MM.1S (cell line): ENCODE measurements around the gene PYGO1.
"Not testable (repeated sequence)": the region's sequence is repeated elsewhere in the genome, so short reads cannot be mapped to it uniquely, and the experiment has no call there.

Experiments
- DNase-seq: peaks from one replicate; pipeline ENCODE4 v3.0.0-alpha.2; 2015
- H2AFZ ChIP-seq: fragments of 300-600 bp; sonication (generic); 2 replicates; pipeline ENCODE4 v1.6.0; 2016; ENCODE audit warnings: antibody characterized with exemption, low read length
- H3F3A ChIP-seq: fragments of 300-600 bp; sonication (generic); 2 replicates; pipeline ENCODE4 v1.6.1; 2016; ENCODE audit warnings: mild to moderate bottlenecking, antibody characterized with exemption, low read length, moderate library complexity, mixed read lengths; ENCODE audit not compliant: insufficient read depth
- H3K27ac ChIP-seq: fragments of 300-600 bp; sonication (generic); 2 replicates; pipeline ENCODE4 v1.5.1; 2016; ENCODE audit warnings: mild to moderate bottlenecking, low read length
- H3K27me3 ChIP-seq: fragments of 300-600 bp; sonication (generic); replicated peaks from 2 replicates; pipeline ENCODE4 v1.6.0; 2016; ENCODE audit warnings: low read length; ENCODE audit not compliant: insufficient read depth
- H3K36me3 ChIP-seq: fragments of 300-600 bp; sonication (generic); replicated peaks from 2 replicates; pipeline ENCODE4 v1.6.1; 2016; ENCODE audit warnings: mild to moderate bottlenecking, low read length, mixed read lengths; ENCODE audit not compliant: insufficient read depth
- H3K4me1 ChIP-seq: fragments of 300-600 bp; sonication (generic); 2 replicates; pipeline ENCODE4 v1.6.1; 2016; ENCODE audit warnings: low read length, mixed read lengths
- H3K4me2 ChIP-seq: fragments of 300-600 bp; sonication (generic); 2 replicates; pipeline ENCODE4 v1.6.0; 2016; ENCODE audit warnings: low read depth, low read length
- H3K4me3 ChIP-seq: fragments of 300-600 bp; sonication (generic); 2 replicates; pipeline ENCODE4 v1.5.1; 2016; ENCODE audit warnings: low read length, mixed read lengths
- H3K79me2 ChIP-seq: fragments of 300-600 bp; sonication (generic); 2 replicates; pipeline ENCODE4 v1.6.1; 2016; ENCODE audit warnings: mixed run types, low read length, mixed read lengths
- H3K9ac ChIP-seq: fragments of 300-600 bp; sonication (generic); 2 replicates; pipeline ENCODE4 v1.6.1; 2016; ENCODE audit warnings: low read length, mixed read lengths
- H3K9me2 ChIP-seq: fragments of 300-600 bp; sonication (generic); replicated peaks from 2 replicates; pipeline ENCODE4 v1.6.1; 2016; ENCODE audit warnings: mild to moderate bottlenecking, low read length, mixed read lengths; ENCODE audit not compliant: insufficient read depth
- H3K9me3 ChIP-seq: fragments of 300-600 bp; sonication (generic); replicated peaks from 2 replicates; pipeline ENCODE4 v1.6.1; 2016; ENCODE audit warnings: mild to moderate bottlenecking, low read length, mixed read lengths; ENCODE audit not compliant: insufficient read depth
- H4K20me1 ChIP-seq: fragments of 300-600 bp; sonication (generic); 2 replicates; pipeline ENCODE4 v1.6.1; 2016; ENCODE audit warnings: mild to moderate bottlenecking, low read length, moderate library complexity, mixed read lengths; ENCODE audit not compliant: insufficient read depth
- EZH2 ChIP-seq: fragments of 300-600 bp; sonication (generic); optimal IDR thresholded peaks from 2 replicates; pipeline ENCODE3; 2017; ENCODE audit warnings: low read depth, mild to moderate bottlenecking, antibody characterized with exemption, low read length, mixed read lengths
- EZH2phosphoT487 ChIP-seq: fragments of 300-600 bp; sonication (generic); IDR thresholded peaks from 2 replicates; pipeline ENCODE4 v1.6.1; 2018; ENCODE audit warnings: antibody characterized with exemption, low read length
- TF ChIP-seq, protein P1 (sequence below): fragments of 300-600 bp; sonication (generic); IDR thresholded peaks from 2 replicates; pipeline ENCODE4 v1.5.1; 2016; ENCODE audit warnings: antibody characterized with exemption, low read length, mixed read lengths

The PYGO1 gene

DNA sequence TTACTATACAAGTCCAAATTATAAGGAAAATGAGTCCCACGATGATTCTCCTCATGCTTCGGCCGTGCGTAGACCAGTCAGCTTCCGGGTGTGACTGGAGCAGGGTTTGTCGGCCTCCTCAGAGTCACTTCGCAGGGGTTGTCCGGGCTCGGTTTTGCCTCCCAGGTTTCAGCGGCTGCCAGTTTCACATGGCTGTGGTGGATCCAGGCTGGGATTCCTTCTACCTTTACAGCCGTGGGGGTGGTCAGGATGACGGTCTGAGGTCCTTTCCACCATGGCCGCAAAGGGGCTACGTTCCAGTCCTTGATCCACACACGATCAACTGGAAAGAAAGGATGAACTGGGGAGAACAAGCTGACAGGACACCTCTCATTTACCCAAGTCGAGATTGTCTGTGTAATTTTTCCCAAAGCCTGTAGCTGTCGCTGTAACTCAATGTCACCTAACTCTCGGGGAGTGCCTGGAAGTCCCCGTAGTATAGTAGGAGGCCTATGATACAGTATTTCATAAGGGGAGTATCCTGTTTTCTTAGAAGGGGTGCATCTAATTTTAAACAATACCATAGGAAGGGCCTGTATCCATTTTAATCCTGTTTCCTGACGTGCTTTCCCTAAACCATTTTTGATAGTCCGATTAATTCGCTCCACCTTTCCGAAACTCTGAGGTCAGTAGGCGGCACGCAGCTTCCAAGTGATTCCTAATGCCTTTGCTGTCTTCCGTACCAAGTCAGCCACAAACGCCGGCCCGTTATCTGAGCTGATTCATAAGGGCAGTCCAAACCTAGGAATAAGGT, 74.3 kb downstream of the PYGO1 start:
- H3K9ac ChIP-seq, H3K9me3 ChIP-seq, H3K27me3 ChIP-seq, H3K4me2 ChIP-seq, H4K20me1 ChIP-seq, H3K4me3 ChIP-seq, H3K27ac ChIP-seq, H3K36me3 ChIP-seq, H3K9me2 ChIP-seq, H3F3A ChIP-seq, H2AFZ ChIP-seq, H3K79me2 ChIP-seq, H3K4me1 ChIP-seq: not testable (repeated sequence)
- peak; percentile 43 for DNase-seq
- TF ChIP-seq, protein P1, sequence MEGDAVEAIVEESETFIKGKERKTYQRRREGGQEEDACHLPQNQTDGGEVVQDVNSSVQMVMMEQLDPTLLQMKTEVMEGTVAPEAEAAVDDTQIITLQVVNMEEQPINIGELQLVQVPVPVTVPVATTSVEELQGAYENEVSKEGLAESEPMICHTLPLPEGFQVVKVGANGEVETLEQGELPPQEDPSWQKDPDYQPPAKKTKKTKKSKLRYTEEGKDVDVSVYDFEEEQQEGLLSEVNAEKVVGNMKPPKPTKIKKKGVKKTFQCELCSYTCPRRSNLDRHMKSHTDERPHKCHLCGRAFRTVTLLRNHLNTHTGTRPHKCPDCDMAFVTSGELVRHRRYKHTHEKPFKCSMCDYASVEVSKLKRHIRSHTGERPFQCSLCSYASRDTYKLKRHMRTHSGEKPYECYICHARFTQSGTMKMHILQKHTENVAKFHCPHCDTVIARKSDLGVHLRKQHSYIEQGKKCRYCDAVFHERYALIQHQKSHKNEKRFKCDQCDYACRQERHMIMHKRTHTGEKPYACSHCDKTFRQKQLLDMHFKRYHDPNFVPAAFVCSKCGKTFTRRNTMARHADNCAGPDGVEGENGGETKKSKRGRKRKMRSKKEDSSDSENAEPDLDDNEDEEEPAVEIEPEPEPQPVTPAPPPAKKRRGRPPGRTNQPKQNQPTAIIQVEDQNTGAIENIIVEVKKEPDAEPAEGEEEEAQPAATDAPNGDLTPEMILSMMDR, result peak; percentile 40

DNA sequence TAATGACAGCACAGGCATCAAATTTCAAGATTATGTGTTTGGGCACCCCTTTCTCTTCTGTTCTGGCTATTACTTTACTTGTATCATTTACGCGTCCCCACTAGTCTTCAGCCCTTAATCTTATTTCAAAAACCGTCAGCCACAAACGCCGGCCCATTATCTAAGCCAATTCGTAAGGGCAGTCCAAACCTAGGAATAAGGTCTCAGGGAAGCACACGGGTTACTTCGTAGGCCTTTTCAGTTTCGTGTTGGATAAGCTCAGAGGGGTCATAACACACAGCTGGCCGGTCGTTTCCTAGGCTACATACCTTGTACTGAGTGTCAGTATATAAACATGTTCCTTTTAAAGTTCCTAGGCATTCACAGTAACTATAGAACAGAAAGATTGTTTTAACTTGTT, 75.0 kb downstream of the PYGO1 start:
- H3K4me3 ChIP-seq, result no peak overlapping the region
- H3K9me3 ChIP-seq, result no peaks in the 10 kb centered on the region
- no peak overlapping the region for H3K9ac ChIP-seq
- H3K4me2 ChIP-seq, result no peak overlapping the region
- TF ChIP-seq EZH2phosphoT487, result no peak
- TF ChIP-seq, protein P1, result no peak
- no peak for TF ChIP-seq EZH2
- no peak for DNase-seq
- no peaks in the 10 kb centered on the region for H3F3A ChIP-seq
- no peaks in the 10 kb centered on the region for H4K20me1 ChIP-seq
- no peaks in the 10 kb centered on the region for H3K27me3 ChIP-seq
- no peaks in the 10 kb centered on the region for H3K36me3 ChIP-seq
- H3K4me1 ChIP-seq, result no peaks in the 10 kb centered on the region
- H3K79me2 ChIP-seq, result no peaks in the 10 kb centered on the region
- H2AFZ ChIP-seq, result no peak overlapping the region
- no peak overlapping the region for H3K27ac ChIP-seq
- no peaks in the 10 kb centered on the region for H3K9me2 ChIP-seq

DNA sequence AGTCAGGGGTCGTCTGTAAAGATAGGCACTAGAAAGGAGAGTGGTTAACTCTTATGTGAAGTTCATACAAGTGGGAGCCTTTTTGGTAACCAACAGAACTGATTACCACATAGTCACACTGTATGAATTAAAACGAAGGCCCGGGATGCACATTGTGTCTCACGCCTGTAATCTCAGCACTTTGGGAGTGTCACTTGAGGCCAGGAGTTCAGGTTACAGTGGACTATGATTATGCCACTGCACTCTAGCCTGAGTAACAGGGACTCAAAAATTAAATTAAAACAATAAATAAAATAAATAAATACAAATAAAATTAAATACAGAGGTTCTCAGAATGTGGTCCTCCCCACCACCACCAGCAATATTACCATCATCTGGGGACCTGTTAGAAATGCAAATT, 80.6 kb downstream of the PYGO1 start:
- H3K27me3 ChIP-seq, result no peaks in the 10 kb centered on the region
- TF ChIP-seq, protein P1, result no peak
- TF ChIP-seq EZH2phosphoT487 (no peak), EZH2 (no peak)
- no peak for DNase-seq
- H2AFZ ChIP-seq, result no peak overlapping the region
- H4K20me1 ChIP-seq, result no peaks in the 10 kb centered on the region
- no peak overlapping the region for H3K9ac ChIP-seq
- H3K27ac ChIP-seq, result no peak overlapping the region
- H3K36me3 ChIP-seq, result no peaks in the 10 kb centered on the region
- H3K4me2 ChIP-seq, result no peak overlapping the region
- H3K79me2 ChIP-seq, result no peaks in the 10 kb centered on the region
- H3K4me1 ChIP-seq, result no peaks in the 10 kb centered on the region
- no peaks in the 10 kb centered on the region for H3K9me2 ChIP-seq
- no peaks in the 10 kb centered on the region for H3K9me3 ChIP-seq
- no peak overlapping the region for H3K4me3 ChIP-seq
- H3F3A ChIP-seq, result no peaks in the 10 kb centered on the region

DNA sequence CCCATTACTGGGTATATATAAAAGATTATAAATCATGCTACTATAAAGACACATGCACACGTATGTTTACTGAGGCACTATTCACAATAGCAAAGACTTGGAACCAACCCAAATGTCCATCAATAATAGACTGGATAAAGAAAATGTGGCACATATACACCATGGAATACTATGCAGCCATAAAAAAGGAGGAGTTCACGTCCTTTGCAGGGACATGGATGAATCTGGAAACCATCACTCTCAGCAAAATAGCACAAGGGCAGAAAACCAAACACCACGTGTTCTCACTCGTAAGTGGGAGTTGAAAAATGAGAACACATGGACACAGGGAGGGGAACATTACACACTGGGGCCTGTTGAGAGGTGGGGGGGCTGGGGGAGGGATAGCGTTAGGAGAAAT, 82.7 kb downstream of the PYGO1 start:
- H4K20me1 ChIP-seq, H3K9ac ChIP-seq, H2AFZ ChIP-seq, H3K79me2 ChIP-seq, H3F3A ChIP-seq, H3K27me3 ChIP-seq, H3K4me3 ChIP-seq, H3K9me2 ChIP-seq, H3K4me2 ChIP-seq, H3K27ac ChIP-seq, DNase-seq, H3K4me1 ChIP-seq, H3K36me3 ChIP-seq, H3K9me3 ChIP-seq: not testable (repeated sequence)
